Stomach (tissue), 4 donors: Measurements from ENCODE around the gene POMT1.
A peak's percentile ranks its signal among the peaks of the same experiment; 100 is the strongest.

Experiments
- CTCF ChIP-seq, 7 experiments: fragments of 450-650 bp in 4 of 7; fragments of 200-600 bp in 3 of 7; sonication (generic) in 3 of 7; IDR thresholded peaks; one replicate each; pipeline ENCODE4 v1.5.1; 2016 to 2019; ENCODE audit warnings: antibody characterized with exemption in 7 of 7, control low read depth in 2 of 7, mild to moderate bottlenecking in 1 of 7
- EP300 ChIP-seq: sonication (generic); formaldehyde crosslinking; IDR thresholded peaks from one replicate; pipeline ENCODE4 v1.6.1; 2017; ENCODE audit warnings: antibody characterized with exemption
- POLR2A ChIP-seq, 4 donors: fragments of 450-650 bp; IDR thresholded peaks; one replicate each; pipeline ENCODE4 v1.6.1; 2016; ENCODE audit warnings: antibody characterized with exemption in 4 of 4, control low read depth in 2 of 4, mild to moderate bottlenecking in 1 of 4, moderate library complexity in 1 of 4
- POLR2AphosphoS5 ChIP-seq, 3 donors: sonication (generic); formaldehyde crosslinking; IDR thresholded peaks; one replicate each; pipeline ENCODE4 v1.6.1; 2016; ENCODE audit warnings: antibody characterized with exemption in 3 of 3

- no peak for TF ChIP-seq POLR2A (IDR thresholded peaks at IDR 0.05)
- TF ChIP-seq CTCF (IDR thresholded peaks at IDR 0.05), result peak in 5 of 7 experiments; percentile 17 to 42 (median 22)
- TF ChIP-seq EP300, result no peak
- no peak for TF ChIP-seq POLR2AphosphoS5 (IDR thresholded peaks at IDR 0.05)
Measured at GRCh38 chr9:131475956-131476776, 26.6 kb upstream of the POMT1 start.
